HEK293 (cell line): ENCODE measurements around the gene MLEC.

Experiments used
- CTCF ChIA-PET: fragments of 350-600 bp; formaldehyde crosslinking; extraction: SDS; loops from one replicate; lab custom pipeline; 2021; ENCODE audit warnings: antibody characterized with exemption; lab: Yijun Ruan, JAX
- POLR2A ChIA-PET: fragments of 300-600 bp; formaldehyde crosslinking; extraction: SDS; loops from one replicate; lab custom pipeline; 2020; ENCODE audit warnings: antibody characterized with exemption, inconsistent platforms; lab: Yijun Ruan, JAX
- H3K27ac ChIP-seq: fragments of 200-500 bp; sonication (Bioruptor generic); 2 replicates; pipeline ENCODE4 v1.5.1; 2014; ENCODE audit warnings: low read depth, low read length, control low read depth, inconsistent platforms; ENCODE audit errors: extremely low read depth
- H3K36me3 ChIP-seq, 2 experiments: fragments of 200-500 bp in 1 of 2; sonication (Bioruptor generic) in 1 of 2; 1 replicate in 1 of 2; 2 replicates in 1 of 2; pipeline ENCODE4 v1.5.1; 2014 to 2017; ENCODE audit warnings: inconsistent platforms in 2 of 2, low read length in 2 of 2; ENCODE audit not compliant: control insufficient read depth in 2 of 2, insufficient read depth in 1 of 2
- H3K4me1 ChIP-seq: fragments of 200-500 bp; sonication (Bioruptor generic); 2 replicates; pipeline ENCODE4 v1.5.1; 2014; ENCODE audit warnings: mild to moderate bottlenecking, low read length, inconsistent platforms; ENCODE audit not compliant: control insufficient read depth, insufficient read depth
- H3K4me3 ChIP-seq: 2 replicates; pipeline ENCODE4 v1.5.1; 2011; ENCODE audit warnings: low read depth, mild to moderate bottlenecking, control low read depth, low read length, moderate library complexity
- H3K9me3 ChIP-seq: fragments of 200-500 bp; sonication (Bioruptor generic); 2 replicates; pipeline ENCODE4 v1.5.1; 2014; ENCODE audit warnings: low read depth, low read length, inconsistent platforms; ENCODE audit not compliant: control insufficient read depth, insufficient read depth
- BCL11A ChIP-seq: fragments of 450-650 bp; formaldehyde crosslinking; IDR thresholded peaks from 2 replicates; pipeline ENCODE4 v1.5.1; 2016; ENCODE audit warnings: low read depth, missing biosample characterization, missing genetic modification characterization
- EGR2 ChIP-seq: fragments of 450-650 bp; formaldehyde crosslinking; IDR thresholded peaks from 2 replicates; pipeline ENCODE4 v1.5.1; 2016; ENCODE audit warnings: low read depth, missing biosample characterization, missing genetic modification characterization
- GLIS1 ChIP-seq: fragments of 450-650 bp; formaldehyde crosslinking; IDR thresholded peaks from 2 replicates; pipeline ENCODE4 v1.5.1; 2016; ENCODE audit warnings: missing biosample characterization, missing genetic modification characterization
- GLIS2 ChIP-seq: fragments of 450-650 bp; formaldehyde crosslinking; IDR thresholded peaks from 2 replicates; pipeline ENCODE4 v1.5.1; 2016; ENCODE audit warnings: missing biosample characterization, missing genetic modification characterization
- KLF10 ChIP-seq: fragments of 450-650 bp; IDR thresholded peaks from 2 replicates; pipeline ENCODE4 v1.5.1; 2018; ENCODE audit warnings: missing biosample characterization, mild to moderate bottlenecking, missing genetic modification characterization
- RBAK ChIP-seq: fragments of 450-650 bp; formaldehyde crosslinking; IDR thresholded peaks from 2 replicates; pipeline ENCODE4 v1.5.1; 2016; ENCODE audit warnings: missing biosample characterization, missing genetic modification characterization
- ZBTB1 ChIP-seq: fragments of 450-650 bp; formaldehyde crosslinking; IDR thresholded peaks from 2 replicates; pipeline ENCODE4 v1.5.1; 2016; ENCODE audit warnings: missing biosample characterization, missing genetic modification characterization
- ZBTB21 ChIP-seq: fragments of 450-650 bp; formaldehyde crosslinking; IDR thresholded peaks from 2 replicates; pipeline ENCODE4 v1.5.1; 2017; ENCODE audit warnings: missing biosample characterization, missing genetic modification characterization
- ZFHX2 ChIP-seq: fragments of 450-650 bp; formaldehyde crosslinking; conservative IDR thresholded peaks from 2 replicates; pipeline ENCODE4 v1.5.1; 2016; ENCODE audit warnings: missing biosample characterization, missing genetic modification characterization
- ZFP37 ChIP-seq: fragments of 450-650 bp; formaldehyde crosslinking; IDR thresholded peaks from 2 replicates; pipeline ENCODE4 v1.5.1; 2016; ENCODE audit warnings: missing biosample characterization, missing genetic modification characterization
- ZFP69B ChIP-seq: fragments of 450-650 bp; formaldehyde crosslinking; IDR thresholded peaks from 2 replicates; pipeline ENCODE4 v1.5.1; 2016; ENCODE audit warnings: missing biosample characterization, missing genetic modification characterization
- ZNF10 ChIP-seq: fragments of 450-650 bp; formaldehyde crosslinking; IDR thresholded peaks from 2 replicates; pipeline ENCODE4 v1.5.1; 2017; ENCODE audit warnings: missing biosample characterization, missing genetic modification characterization
- ZNF214 ChIP-seq: fragments of 450-650 bp; formaldehyde crosslinking; IDR thresholded peaks from 2 replicates; pipeline ENCODE4 v1.5.1; 2017; ENCODE audit warnings: missing biosample characterization, mild to moderate bottlenecking, missing genetic modification characterization, borderline replicate concordance
- ZNF24 ChIP-seq: fragments of 450-650 bp; formaldehyde crosslinking; IDR thresholded peaks from 2 replicates; pipeline ENCODE4 v1.5.1; 2016; ENCODE audit warnings: missing biosample characterization, missing genetic modification characterization
- ZNF311 ChIP-seq: fragments of 450-650 bp; formaldehyde crosslinking; IDR thresholded peaks from 2 replicates; pipeline ENCODE4 v1.5.1; 2017; ENCODE audit warnings: missing biosample characterization, missing genetic modification characterization, borderline replicate concordance
- ZNF335 ChIP-seq: fragments of 450-650 bp; formaldehyde crosslinking; conservative IDR thresholded peaks from 2 replicates; pipeline ENCODE4 v1.5.1; 2016; ENCODE audit warnings: missing biosample characterization, missing genetic modification characterization
- ZNF391 ChIP-seq: fragments of 450-650 bp; formaldehyde crosslinking; IDR thresholded peaks from 2 replicates; pipeline ENCODE4 v1.5.1; 2016; ENCODE audit warnings: low read depth, missing biosample characterization, missing genetic modification characterization, borderline replicate concordance
- ZNF530 ChIP-seq: fragments of 450-650 bp; formaldehyde crosslinking; IDR thresholded peaks from 2 replicates; pipeline ENCODE4 v1.5.1; 2016; ENCODE audit warnings: low read depth, missing biosample characterization, missing genetic modification characterization
- ZNF580 ChIP-seq: fragments of 450-650 bp; formaldehyde crosslinking; IDR thresholded peaks from 2 replicates; pipeline ENCODE4 v1.5.1; 2016; ENCODE audit warnings: missing biosample characterization, missing genetic modification characterization
- ZNF629 ChIP-seq: fragments of 450-650 bp; formaldehyde crosslinking; IDR thresholded peaks from 2 replicates; pipeline ENCODE4 v1.5.1; 2017; ENCODE audit warnings: missing biosample characterization, missing genetic modification characterization
- ZNF658 ChIP-seq: fragments of 450-650 bp; formaldehyde crosslinking; IDR thresholded peaks from 2 replicates; pipeline ENCODE4; 2016; ENCODE audit warnings: missing biosample characterization, missing genetic modification characterization
- ZNF660 ChIP-seq: fragments of 450-650 bp; IDR thresholded peaks from 2 replicates; pipeline ENCODE4 v1.5.1; 2018; ENCODE audit warnings: missing biosample characterization, mild to moderate bottlenecking, missing genetic modification characterization
- ZNF701 ChIP-seq: fragments of 450-650 bp; formaldehyde crosslinking; IDR thresholded peaks from 2 replicates; pipeline ENCODE4 v1.5.1; 2016; ENCODE audit warnings: missing biosample characterization, missing genetic modification characterization
- TF ChIP-seq, protein P1 (sequence below): fragments of 450-650 bp; formaldehyde crosslinking; IDR thresholded peaks from 2 replicates; pipeline ENCODE4 v1.5.1; 2016; ENCODE audit warnings: missing biosample characterization, missing genetic modification characterization
- TF ChIP-seq, protein P2 (sequence below): fragments of 450-650 bp; IDR thresholded peaks from 2 replicates; pipeline ENCODE4 v1.5.1; 2018; ENCODE audit warnings: missing biosample characterization, missing genetic modification characterization

Gene MLEC

GRCh38 chr12:120724720-120725119 is 37.8 kb downstream of the MLEC start:
- H3K36me3 ChIP-seq = peaks cover 29 to 74% of the 10 kb centered on the region in 2 experiments
- H3K27ac ChIP-seq = no peak overlapping the region
- ChIA-PET POLR2A (interaction anchor here (0.7 to 1.0 kb wide), 3 partner anchors 13 to 143 kb away, joined by 3 to 4 read pairs (median 4); partner anchors contain the start of gene POP5), CTCF (interaction anchor here (0.7 to 1.2 kb wide), 3 partner anchors 10 to 247 kb away, joined by 3 to 6 read pairs (median 4); no protein-coding TSS in a partner anchor)
- H3K4me3 ChIP-seq = no peak overlapping the region
- TF ChIP-seq GLIS1 (tag by site-specific recombination) (no peak; the same call in 1 of the 2 replicates), EGR2 (tag by site-specific recombination) (peak; percentile 72), KLF10 (no peak), ZNF629 (tag by site-specific recombination) (no peak), ZBTB21 (no peak), ZNF580 (no peak), BCL11A (tag by site-specific recombination) (no peak), RBAK (tag by site-specific recombination) (no peak), ZFP37 (tag by site-specific recombination) (no peak), ZNF701 (tag by site-specific recombination) (no peak), ZFHX2 (tag by site-specific recombination) (peak; percentile 91), ZNF10 (no peak), ZNF391 (tag by site-specific recombination) (no peak)
- TF ChIP-seq, protein P1, sequence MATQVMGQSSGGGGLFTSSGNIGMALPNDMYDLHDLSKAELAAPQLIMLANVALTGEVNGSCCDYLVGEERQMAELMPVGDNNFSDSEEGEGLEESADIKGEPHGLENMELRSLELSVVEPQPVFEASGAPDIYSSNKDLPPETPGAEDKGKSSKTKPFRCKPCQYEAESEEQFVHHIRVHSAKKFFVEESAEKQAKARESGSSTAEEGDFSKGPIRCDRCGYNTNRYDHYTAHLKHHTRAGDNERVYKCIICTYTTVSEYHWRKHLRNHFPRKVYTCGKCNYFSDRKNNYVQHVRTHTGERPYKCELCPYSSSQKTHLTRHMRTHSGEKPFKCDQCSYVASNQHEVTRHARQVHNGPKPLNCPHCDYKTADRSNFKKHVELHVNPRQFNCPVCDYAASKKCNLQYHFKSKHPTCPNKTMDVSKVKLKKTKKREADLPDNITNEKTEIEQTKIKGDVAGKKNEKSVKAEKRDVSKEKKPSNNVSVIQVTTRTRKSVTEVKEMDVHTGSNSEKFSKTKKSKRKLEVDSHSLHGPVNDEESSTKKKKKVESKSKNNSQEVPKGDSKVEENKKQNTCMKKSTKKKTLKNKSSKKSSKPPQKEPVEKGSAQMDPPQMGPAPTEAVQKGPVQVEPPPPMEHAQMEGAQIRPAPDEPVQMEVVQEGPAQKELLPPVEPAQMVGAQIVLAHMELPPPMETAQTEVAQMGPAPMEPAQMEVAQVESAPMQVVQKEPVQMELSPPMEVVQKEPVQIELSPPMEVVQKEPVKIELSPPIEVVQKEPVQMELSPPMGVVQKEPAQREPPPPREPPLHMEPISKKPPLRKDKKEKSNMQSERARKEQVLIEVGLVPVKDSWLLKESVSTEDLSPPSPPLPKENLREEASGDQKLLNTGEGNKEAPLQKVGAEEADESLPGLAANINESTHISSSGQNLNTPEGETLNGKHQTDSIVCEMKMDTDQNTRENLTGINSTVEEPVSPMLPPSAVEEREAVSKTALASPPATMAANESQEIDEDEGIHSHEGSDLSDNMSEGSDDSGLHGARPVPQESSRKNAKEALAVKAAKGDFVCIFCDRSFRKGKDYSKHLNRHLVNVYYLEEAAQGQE (tag by site-specific recombination) = no peak
- TF ChIP-seq, all 188 proteins: peak for 2
- Histone ChIP-seq H3K9me3 (no peaks in the 10 kb centered on the region), H3K4me1 (no peaks in the 10 kb centered on the region; the same call in none of the 2 replicates)

DNA sequence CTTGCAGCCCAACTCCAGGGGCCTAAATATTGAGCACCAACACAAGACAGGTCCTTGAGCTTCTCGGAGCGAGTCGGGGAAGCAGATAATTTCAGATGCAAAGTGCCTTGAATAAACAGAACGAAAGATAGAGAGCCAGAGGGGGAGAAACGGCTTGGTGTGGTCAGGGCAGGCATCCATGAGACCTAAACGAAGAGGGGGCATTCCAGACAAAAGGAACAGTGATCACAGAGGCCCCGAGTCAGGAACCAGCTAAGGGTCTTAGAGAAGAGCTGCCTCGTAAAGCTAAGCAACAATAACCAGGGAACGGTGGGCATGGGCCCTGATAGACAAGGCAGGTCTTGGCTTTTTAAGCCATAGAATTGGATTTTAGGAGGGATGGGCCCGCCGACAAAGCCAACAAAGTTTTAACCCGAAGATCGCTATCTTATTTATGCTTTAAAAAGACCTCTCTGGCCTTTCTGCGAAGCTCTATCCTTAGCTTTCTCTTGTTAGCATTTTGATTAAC is 38.3 kb downstream of the MLEC start:
- peaks cover 26 to 73% of the 10 kb centered on the region in 2 experiments for H3K36me3 ChIP-seq
- CTCF ChIA-PET = interaction anchor here (0.7 to 1.2 kb wide), 3 partner anchors 11 to 247 kb away, joined by 3 to 6 read pairs (median 4); no protein-coding TSS in a partner anchor
- no peaks in the 10 kb centered on the region; the same call in none of the 2 replicates for H3K4me1 ChIP-seq
- peak overlapping the region; percentile 32; the same call in 1 of the 2 replicates for H3K27ac ChIP-seq
- no peaks in the 10 kb centered on the region for H3K9me3 ChIP-seq
- POLR2A ChIA-PET = interaction anchor here (0.7 to 1.0 kb wide), 3 partner anchors 14 to 144 kb away, joined by 3 to 4 read pairs (median 4); partner anchors contain the start of gene POP5
- H3K4me3 ChIP-seq = peak overlapping the region; percentile 64
- TF ChIP-seq ZNF335 = peak; percentile 83
- TF ChIP-seq ZBTB1 (tag by site-specific recombination) = no peak

DNA sequence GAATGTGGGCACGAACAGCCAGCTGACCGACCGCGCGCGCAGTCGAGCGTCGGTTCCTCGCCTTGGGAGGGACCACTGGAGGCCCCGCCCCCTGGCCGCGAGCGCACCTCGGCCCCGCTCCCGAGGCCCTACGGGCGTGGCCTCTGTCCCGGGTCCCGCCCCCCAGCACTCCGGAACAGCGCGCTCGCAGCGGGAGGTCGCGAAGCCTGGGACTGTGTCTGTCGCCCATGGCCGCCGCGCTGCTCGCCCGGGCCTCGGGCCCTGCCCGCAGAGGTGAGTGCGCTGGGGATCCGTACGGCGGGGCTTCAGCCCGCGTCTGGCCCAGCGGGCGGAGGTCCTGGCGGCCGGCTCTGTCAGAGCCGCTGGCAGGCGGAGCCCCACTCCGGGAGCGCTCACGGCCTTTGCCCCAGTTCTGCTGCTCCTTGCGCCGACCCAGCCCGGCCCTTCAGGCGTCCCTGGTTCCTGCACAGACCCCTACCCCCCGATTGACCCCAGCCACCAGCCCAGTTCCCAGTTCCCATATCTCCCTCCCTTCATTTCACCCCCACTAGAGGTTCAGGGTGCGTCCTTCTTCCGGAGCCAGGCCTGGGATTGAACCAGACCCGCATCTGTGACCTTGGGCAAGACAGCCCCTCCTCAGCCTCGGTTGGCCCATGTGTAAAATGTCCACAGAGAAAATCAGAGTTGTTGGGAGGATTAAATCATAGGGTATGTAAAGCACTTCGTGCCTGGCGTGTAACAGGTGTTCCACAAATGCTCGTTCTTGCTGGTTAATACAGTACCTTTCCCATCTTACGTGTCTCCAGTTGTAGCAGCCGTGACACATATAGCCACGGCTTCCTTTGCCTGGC is 38.9 kb downstream of the MLEC start, which contains the start of gene ACADS:
Gene ACADS (plus strand): TSS at position 168 of the 851 bp plus-strand sequence. CDS start 60 bp downstream, at position 228.
- Histone ChIP-seq H3K4me1 (no peaks in the 10 kb centered on the region; the same call in none of the 2 replicates), H3K36me3 (peaks cover 24 to 73% of the 10 kb centered on the region in 2 experiments), H3K4me3 (peak within 1 kb of the TSS; percentile 64), H3K27ac (peak within 1 kb of the TSS; percentile 40; the same call in 1 of the 2 replicates), H3K9me3 (no peaks in the 10 kb centered on the region)
- POLR2A ChIA-PET = interaction anchor here (1.0 kb wide), 2 partner anchors 14 to 144 kb away, joined by 4 read pairs; partner anchors contain the start of gene POP5
- CTCF ChIA-PET = interaction anchor here (1.2 kb wide), 1 partner anchor 11 kb away, joined by 6 read pairs; no protein-coding TSS in a partner anchor
- TF ChIP-seq ZFP69B (tag by site-specific recombination) (no peak; the same call in 1 of the 2 replicates), ZNF24 (tag by site-specific recombination) (no peak), GLIS2 (tag by site-specific recombination) (peak; percentile 90), ZNF530 (tag by site-specific recombination) (no peak), ZNF580 (no peak), ZNF658 (tag by site-specific recombination) (no peak), ZNF660 (peak; percentile 80), ZNF335 (no peak), ZNF214 (no peak), ZNF311 (no peak)
- TF ChIP-seq, protein P2, sequence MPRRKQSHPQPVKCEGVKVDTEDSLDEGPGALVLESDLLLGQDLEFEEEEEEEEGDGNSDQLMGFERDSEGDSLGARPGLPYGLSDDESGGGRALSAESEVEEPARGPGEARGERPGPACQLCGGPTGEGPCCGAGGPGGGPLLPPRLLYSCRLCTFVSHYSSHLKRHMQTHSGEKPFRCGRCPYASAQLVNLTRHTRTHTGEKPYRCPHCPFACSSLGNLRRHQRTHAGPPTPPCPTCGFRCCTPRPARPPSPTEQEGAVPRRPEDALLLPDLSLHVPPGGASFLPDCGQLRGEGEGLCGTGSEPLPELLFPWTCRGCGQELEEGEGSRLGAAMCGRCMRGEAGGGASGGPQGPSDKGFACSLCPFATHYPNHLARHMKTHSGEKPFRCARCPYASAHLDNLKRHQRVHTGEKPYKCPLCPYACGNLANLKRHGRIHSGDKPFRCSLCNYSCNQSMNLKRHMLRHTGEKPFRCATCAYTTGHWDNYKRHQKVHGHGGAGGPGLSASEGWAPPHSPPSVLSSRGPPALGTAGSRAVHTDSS (tag by site-specific recombination) = no peak
